ENCODE measurements around the gene FAM20A. TPM values are rescaled to one million over a fixed set of nuclear protein-coding genes. Genes with fewer than 3 reads are reported as not detected.
"Not testable (repeated sequence)": the region's sequence is repeated elsewhere in the genome, so short reads cannot be mapped to it uniquely, and the experiment has no call there.

FAM20A gene
- total RNA-seq, 1 donor from 2014 or later, result not detected

GRCh38 chr17:68519911-68520310, 81.3 kb downstream of the FAM20A start:
- DNase-seq (ENCODE audit: low read depth in 2 of 2), result no peak

DNA sequence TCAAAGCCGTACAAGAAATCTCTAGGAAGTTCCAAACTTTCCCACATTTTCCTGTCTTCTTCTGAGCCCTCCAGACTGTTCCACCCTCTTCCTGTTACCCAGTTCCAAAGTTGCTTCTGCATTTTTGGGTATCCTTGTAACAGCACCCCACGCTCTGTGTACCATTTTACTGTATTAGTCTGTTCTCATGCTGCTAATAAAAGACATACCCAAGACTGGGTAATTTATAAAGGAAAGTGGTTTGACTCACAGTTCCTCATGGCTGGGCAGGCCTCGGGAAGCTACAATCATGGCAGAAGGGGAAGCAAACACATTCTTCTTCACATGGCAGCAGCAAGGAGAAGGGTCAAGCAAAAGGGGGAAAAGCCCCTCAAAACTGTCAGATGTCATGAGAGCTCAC, 82.1 kb downstream of the FAM20A start:
- not testable (repeated sequence) for DNase-seq (ENCODE audit: low read depth in 2 of 2)

DNA sequence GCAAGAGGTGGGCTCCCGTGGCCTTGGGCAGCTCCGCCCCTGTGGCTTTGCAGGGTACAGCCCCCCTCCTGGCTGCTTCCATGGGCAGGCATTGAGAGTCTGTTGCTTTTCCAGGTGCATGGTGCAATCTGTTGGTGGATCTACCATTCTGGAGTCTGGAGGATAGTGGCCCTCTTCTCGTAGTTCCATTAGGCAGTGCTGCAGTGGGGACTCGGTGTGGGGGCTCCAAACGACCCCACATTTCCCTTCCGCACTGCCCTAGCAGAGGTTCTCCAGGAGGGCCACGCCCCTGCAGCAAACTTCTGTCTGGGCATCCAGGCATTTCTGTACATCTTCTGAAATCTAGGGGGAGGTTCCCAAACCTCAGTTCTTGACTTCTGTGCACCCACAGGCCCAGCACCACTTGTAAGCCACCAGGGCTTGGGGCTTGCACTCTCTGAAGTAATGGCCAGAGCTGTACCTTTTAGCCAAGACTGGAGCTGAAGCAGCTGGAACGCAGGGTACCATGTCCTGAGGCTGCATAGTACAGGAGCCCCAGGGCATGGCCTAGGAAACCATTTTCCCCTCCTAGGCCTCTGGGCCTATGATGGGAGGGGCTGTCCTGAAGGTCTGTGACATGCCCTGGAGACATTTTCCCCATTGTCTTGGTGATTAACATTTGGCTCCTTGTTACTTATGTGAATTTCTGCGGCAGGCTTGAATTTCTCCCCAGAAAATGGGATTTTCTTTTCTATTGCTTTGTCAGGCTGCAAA, 82.9 kb downstream of the FAM20A start:
- no peak for DNase-seq (ENCODE audit: low read depth in 2 of 2)

DNA sequence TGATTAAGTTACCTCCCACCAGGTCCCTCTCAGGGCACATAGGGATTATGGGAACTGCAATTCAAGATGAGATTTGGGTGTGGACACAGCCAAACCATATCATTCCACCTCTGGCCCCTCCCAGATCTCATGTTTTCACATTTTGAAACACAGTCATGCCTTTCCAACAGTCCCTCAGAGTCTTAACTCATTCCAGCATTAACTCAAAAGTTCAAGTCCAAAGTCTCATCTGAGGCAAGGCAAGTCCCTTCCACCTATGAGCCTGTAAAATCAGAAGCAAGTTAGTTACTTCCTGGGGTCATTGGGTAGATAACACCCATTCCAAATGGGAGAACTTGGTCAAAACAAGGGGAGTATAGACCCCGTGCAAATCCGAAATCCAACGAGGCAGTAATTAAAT, 83.6 kb downstream of the FAM20A start:
- not testable (repeated sequence) for DNase-seq (ENCODE audit: low read depth in 2 of 2)

GRCh38 chr17:68516732-68517131, 84.4 kb downstream of the FAM20A start:
- no peak for DNase-seq (ENCODE audit: low read depth in 2 of 2)

DNA sequence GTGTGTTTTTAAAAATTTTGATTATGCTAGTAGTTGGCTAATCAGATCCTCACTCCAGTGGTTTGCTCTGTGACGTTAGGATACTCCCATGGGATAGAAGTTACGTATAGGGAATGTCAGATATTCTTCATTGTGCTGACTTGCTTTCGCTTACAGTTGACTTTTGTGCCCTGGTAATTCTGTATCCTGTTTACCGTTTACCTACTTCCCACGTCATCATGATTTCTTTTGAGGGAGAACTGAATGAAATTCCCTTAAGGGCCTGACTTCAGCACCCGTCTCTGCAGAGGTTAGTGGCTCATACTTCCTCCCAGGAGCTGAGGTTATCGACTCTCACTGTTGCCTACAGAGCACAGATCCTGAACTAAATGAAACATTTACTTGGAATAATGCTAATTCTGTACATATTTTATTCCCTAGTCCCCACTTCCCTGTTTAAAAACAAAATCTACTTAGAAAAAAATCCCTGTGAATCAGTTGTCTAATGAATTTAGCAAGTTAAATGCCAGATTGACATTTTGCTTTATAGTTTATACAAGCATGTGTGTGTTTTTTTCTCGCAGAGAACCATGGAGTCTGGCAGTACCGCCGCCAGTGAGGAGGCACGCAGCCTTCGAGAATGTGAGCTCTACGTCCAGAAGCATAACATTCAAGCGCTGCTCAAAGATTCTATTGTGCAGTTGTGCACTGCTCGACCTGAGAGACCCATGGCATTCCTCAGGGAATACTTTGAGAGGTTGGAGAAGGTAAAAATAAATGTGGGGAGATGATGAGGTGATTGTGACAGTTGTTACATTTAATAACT, 86.1 kb downstream of the FAM20A start:
- DNase-seq (ENCODE audit: low read depth in 2 of 2), result peak; percentile 55 to 83

DNA sequence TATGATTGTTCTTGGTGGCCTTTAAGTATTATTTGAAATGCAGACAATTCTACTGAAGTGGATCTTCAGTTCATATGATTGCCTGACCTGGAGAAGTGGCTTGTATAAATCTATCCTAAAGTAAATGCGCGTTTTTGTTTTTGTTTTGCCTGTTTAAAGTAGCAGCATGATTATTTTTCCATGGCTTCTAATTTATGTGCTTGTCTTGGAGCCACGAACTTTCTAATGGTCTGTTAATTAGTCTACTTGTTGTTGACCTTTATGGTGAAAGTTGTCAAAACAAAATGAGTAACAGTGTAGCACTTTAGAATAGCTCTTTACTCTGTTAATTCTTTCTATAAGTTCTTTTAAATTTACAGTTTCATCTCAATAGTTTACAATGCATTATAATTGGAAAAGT, 87.2 kb downstream of the FAM20A start:
- no peak for DNase-seq (ENCODE audit: low read depth in 2 of 2)

GRCh38 chr17:68512960-68513474, 88.2 kb downstream of the FAM20A start:
- peak in 1 of 2 donors; percentile 44 for DNase-seq (ENCODE audit: low read depth in 2 of 2)

- peak; percentile 91 to 95 for DNase-seq (ENCODE audit: low read depth in 2 of 2)
Observed at GRCh38 chr17:68512247-68512959, 88.8 kb downstream of the FAM20A start, which contains the start of gene PRKAR1A. PRKAR1A (plus strand) TSS chr17:68512430; CDS start chr17:68515400, 2,970 bp downstream.

DNA sequence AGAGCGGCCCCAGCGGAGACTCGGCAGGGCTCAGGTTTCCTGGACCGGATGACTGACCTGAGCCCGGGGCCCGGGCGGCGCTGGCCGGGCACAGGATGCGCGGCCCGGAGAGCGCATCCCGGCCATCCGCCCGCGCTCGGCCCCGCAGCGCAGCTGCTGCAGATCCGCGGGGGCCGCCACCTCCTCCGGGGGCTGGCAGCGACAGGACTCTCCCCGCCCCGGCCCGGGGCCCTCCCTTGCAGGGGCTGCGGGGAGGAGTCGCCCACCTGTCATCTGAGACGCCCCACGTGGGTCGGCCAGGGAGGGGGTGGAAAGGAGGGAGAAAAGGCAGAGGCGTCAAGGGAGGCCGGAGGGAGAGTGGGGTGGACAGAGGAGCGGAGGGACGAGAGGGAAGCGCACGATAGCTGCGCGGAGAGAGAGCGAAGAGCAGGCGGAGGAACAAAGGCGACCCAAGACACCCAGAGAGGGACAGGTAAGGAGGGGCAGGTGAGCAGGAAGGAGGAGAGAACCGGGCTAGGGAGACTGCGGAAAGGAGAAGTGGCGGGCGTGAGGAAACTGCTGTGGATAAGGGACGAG, 89.4 kb downstream of the FAM20A start:
- peak; percentile 52 to 74 for DNase-seq (ENCODE audit: low read depth in 2 of 2)

DNA sequence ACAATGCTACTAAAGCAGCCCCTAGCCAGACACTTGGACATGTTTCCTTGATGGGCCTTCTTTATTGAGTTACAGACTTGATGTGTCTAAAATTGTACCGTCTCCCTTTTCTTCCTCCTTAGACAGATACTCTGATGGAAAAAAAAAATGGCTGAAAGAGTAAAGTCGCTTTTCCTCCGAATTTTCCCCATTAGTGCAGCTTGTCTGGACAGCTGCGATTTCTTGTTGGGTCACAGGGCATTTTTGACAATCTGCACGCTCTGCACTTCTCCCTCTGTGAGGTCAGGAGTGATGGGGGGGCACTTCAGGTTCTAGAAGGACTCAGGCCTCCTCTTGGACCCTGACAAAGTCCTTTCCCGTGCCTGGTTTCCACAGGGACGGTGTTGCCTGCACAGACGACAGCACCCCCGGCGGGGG, 89.9 kb downstream of the FAM20A start:
- DNase-seq (ENCODE audit: low read depth in 2 of 2), result no peak

GRCh38 chr17:68509141-68510057, 91.8 kb downstream of the FAM20A start:
- DNase-seq (ENCODE audit: low read depth in 2 of 2), result peak; percentile 89 to 92

GRCh38 chr17:68507576-68507975, 93.6 kb downstream of the FAM20A start:
- DNase-seq (ENCODE audit: low read depth in 2 of 2), result no peak

GRCh38 chr17:68505951-68506350, 95.2 kb downstream of the FAM20A start:
- no peak for DNase-seq (ENCODE audit: low read depth in 2 of 2)

- DNase-seq (ENCODE audit: low read depth in 2 of 2), result no peak
Observed at GRCh38 chr17:68501074-68501473, 100.1 kb downstream of the FAM20A start.

GRCh38 chr17:68499587-68499986, 101.6 kb downstream of the FAM20A start:
- DNase-seq (ENCODE audit: low read depth in 2 of 2), result no peak

GRCh38 chr17:68498479-68499326, 102.5 kb downstream of the FAM20A start:
- DNase-seq (ENCODE audit: low read depth in 2 of 2), result peak in 1 of 2 donors; percentile 42

- DNase-seq (ENCODE audit: low read depth in 2 of 2), result no peak
Observed at GRCh38 chr17:68497885-68498319, 103.3 kb downstream of the FAM20A start.

DNA sequence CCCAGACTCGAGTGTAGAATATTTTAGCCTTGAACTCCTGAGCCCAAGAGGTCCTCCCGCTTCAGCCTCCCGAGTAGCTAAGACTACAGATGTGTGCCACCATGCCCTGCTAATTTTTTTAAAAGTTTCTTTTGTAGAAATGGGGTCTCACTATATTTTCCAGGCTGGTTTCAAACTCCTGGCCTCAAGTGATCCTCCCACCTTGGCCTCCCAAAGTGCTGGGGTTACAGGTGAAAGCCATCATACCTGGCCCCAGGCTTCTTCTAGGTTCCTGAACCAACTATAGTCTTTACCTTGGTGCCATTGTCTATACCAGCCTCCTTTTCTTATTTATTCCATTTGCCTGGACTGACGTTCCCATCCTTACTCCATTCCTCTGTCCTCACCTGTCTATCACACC, 106.1 kb downstream of the FAM20A start:
- no peak for DNase-seq (ENCODE audit: low read depth in 2 of 2)

Measured in dermis microvascular lymphatic vessel endothelial cell (primary cell).